PFSK-1 (cell line): ENCODE data around the gene ARHGEF12.

ENCODE experiments used
- FOXP2 ChIP-seq: optimal IDR thresholded peaks from 2 replicates; pipeline ENCODE3; 2011; ENCODE audit warnings: borderline replicate concordance, control low read depth, inconsistent platforms; ENCODE audit not compliant: insufficient read depth; ENCODE audit errors: extremely low read length, extremely low read depth
- POLR2AphosphoS5 ChIP-seq: IDR thresholded peaks from 2 replicates; pipeline ENCODE4 v1.6.1; 2012; ENCODE audit warnings: low read depth, mild to moderate bottlenecking, control low read depth, low read length, moderate library complexity
- REST ChIP-seq, 2 experiments: IDR thresholded peaks; 2 replicates each; pipeline versions ENCODE4 v1.6.1 to v1.8.0; 2011 to 2012; ENCODE audit warnings: low read depth in 2 of 2, low read length in 2 of 2, control low read depth in 1 of 2, inconsistent platforms in 1 of 2, mild to moderate bottlenecking in 1 of 2, moderate library complexity in 1 of 2; ENCODE audit not compliant: insufficient read depth in 1 of 2
- SIN3A ChIP-seq: IDR thresholded peaks from 2 replicates; pipeline ENCODE4 v1.6.1; 2012; ENCODE audit warnings: mild to moderate bottlenecking, low read length, moderate library complexity, borderline replicate concordance; ENCODE audit not compliant: insufficient read depth
- TAF1 ChIP-seq: IDR thresholded peaks from 2 replicates; pipeline ENCODE4 v1.6.1; 2012; ENCODE audit warnings: low read length, control low read depth, borderline replicate concordance; ENCODE audit not compliant: insufficient read depth

Gene ARHGEF12

DNA sequence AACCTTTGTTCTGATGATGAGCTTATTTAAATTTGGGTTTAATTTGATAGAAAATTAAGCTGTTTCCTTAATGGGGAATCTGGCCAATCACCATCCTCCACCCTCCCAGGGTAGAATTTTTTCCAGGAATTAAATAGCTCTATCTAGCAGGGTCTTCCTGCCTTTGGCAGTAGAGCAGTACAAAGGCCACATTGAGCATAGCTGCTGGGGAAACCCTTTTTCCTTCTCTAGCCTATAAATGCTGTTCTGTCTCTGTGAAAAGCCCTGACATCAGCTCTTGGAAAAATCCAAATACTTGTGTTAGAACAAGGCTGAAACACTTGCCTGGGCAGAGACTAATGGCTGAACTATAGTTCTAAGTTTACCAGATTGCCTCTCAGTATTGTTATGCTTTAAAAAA lies 55.1 kb downstream of the ARHGEF12 start:
- TF ChIP-seq FOXP2, result no peak
- no peak for TF ChIP-seq SIN3A
- no peak for TF ChIP-seq TAF1
- TF ChIP-seq POLR2AphosphoS5, result no peak
- TF ChIP-seq REST (IDR thresholded peaks at IDR 0.05; ENCODE audit: insufficient read depth in 1 of 2, low read depth in 2 of 2, low read length in 2 of 2), result no peak

DNA sequence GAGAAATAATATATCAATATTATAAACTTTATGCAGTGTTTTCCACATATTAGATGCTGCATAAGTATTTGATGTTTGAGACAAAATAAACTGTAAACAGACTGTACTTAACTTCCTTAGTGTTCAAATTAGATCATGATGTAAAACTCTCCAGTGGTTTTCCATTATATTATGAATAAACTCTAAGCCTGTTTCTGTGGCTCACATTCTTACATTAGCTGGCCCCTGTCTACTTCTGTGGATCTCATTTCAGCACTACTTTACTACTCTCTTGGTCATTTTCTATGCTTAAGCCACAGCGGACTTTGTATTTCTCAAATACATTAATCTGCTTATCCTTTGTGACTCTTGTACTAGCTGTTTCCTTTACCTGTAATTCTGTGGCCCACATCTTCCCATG lies 55.6 kb downstream of the ARHGEF12 start:
- TF ChIP-seq TAF1 (no peak), POLR2AphosphoS5 (no peak), FOXP2 (no peak), REST (IDR thresholded peaks at IDR 0.05; ENCODE audit: insufficient read depth in 1 of 2, low read depth in 2 of 2, low read length in 2 of 2) (no peak), SIN3A (no peak)

- TF ChIP-seq SIN3A (no peak), POLR2AphosphoS5 (no peak), REST (IDR thresholded peaks at IDR 0.05; ENCODE audit: insufficient read depth in 1 of 2, low read depth in 2 of 2, low read length in 2 of 2) (no peak), FOXP2 (no peak), TAF1 (no peak)
These were observed 56.1 kb downstream of the ARHGEF12 start for GRCh38 chr11:120392314-120392713.

- TF ChIP-seq FOXP2 (no peak), REST (IDR thresholded peaks at IDR 0.05; ENCODE audit: insufficient read depth in 1 of 2, low read depth in 2 of 2, low read length in 2 of 2) (no peak), SIN3A (no peak), TAF1 (no peak), POLR2AphosphoS5 (no peak)
These were observed 56.6 kb downstream of the ARHGEF12 start for GRCh38 chr11:120392793-120393192.

GRCh38 chr11:120394119-120394518 lies 57.9 kb downstream of the ARHGEF12 start:
- TF ChIP-seq TAF1, result no peak
- no peak for TF ChIP-seq FOXP2
- TF ChIP-seq POLR2AphosphoS5, result no peak
- TF ChIP-seq SIN3A, result no peak
- no peak for TF ChIP-seq REST (IDR thresholded peaks at IDR 0.05; ENCODE audit: insufficient read depth in 1 of 2, low read depth in 2 of 2, low read length in 2 of 2)
